Dermis microvascular lymphatic vessel endothelial cell (primary cell): ENCODE results near the gene GRB14. TPM values are rescaled to one million over a fixed set of nuclear protein-coding genes. Genes with fewer than 3 reads are reported as not detected.
A peak's percentile ranks its signal among the peaks of the same experiment; 100 is the strongest.
"Not testable (repeated sequence)": the region's sequence is repeated elsewhere in the genome, so short reads cannot be mapped to it uniquely, and the experiment has no call there.

ENCODE experiments used
- DNase-seq, 2 donors: peaks; one replicate each; pipeline versions ENCODE4 v3.0.0 to v3.0.0-alpha.2; 2010; ENCODE audit warnings: low read depth in 2 of 2
- total RNA-seq: library from RNA; depleted of rRNA; stranded (reverse); fragments of >200 nt; gene quantifications from 2 replicates; pipeline ENCODE4 v1.2.1, GENCODE V29; 2014

Gene GRB14
- total RNA-seq: 0.38 and 0.64 TPM in 2 replicates

DNA sequence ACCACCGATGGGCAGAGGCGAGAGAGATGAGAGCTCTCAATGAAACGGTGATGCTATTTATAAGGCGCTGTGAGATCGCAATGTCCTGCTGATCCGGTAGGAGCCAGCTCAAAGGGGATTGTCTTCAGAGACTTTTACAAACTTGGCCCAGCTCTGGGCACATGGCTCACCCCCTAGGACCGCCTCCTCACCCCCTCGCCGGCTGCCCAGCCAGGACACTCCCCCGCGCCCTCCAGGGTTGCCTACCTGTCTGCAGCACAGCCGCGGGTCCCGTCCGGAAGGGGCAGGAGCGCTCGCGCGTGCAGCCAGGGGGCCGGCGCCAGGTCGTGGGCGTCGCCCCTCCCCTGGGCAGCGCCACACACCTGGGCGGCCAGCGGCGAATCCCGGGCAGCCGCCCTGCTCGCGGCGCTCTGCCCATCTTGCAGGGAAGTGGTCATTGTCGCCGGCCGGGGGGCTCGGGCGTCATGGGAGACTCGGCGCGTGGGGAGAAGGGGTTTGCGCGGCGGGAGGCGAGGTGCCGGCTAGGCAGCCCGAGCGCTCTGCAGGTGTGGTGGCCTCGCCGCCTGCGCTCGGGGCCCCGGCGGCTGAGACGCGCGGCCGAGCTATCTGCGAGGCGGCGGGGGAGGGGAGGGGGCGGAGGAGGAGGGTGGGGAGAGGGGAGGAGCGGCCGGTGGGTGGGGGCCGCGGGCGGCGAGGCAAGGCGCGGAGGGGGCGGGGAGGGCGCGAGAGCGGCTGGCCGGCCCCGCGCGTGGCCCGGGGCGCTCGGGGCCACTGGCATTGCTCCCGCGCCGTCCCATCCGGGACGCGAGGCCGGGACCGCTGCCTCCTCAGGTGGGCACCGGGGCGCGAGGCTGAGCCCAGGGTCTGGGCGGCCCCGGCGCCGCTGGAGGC, at the start of gene GRB14:
TSS of gene GRB14 (minus strand) at position 610 of the 891 bp plus-strand sequence. CDS start at position 437, 173 bp downstream.
- peak in 1 of 2 donors; percentile 46 for DNase-seq

DNA sequence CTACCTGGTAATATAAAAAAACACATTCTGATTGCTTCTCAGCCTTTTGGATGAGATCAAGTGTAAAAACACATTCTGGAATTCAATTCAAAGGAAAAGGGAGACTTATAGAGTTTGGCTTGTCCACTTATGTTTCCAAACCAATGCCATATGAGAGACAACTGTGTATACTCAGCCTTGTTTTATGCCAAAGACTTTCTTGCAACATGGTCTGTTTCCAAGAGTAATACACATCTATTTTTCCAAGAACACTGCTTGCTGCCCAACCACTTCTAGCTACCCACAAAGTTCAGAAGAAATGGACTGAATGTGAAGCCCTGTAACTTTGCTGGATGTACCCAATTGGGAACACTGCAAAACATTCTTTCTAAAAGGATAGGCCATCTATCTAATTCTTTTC, 48.0 kb upstream of the GRB14 start:
- DNase-seq: no peak

DNA sequence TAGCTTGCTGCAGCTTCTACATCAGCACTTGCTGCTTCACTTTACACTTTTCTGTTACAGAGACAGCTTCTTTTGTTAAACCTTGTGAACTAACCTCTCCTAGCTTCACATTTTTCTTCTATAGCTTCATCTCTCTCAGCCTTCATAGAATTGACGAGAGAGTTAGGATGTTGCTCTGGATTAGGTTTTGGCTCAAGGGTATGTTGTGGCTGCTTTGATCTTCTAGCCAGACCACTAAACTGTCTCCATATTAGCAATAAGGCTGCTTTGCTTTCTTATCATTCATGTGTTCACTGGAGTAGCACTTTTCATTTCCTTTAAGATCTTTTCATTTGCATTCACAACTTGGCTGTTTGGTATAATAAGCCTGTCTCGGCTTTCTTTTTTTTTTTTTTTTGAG, 46.3 kb upstream of the GRB14 start:
- DNase-seq: no peak

DNA sequence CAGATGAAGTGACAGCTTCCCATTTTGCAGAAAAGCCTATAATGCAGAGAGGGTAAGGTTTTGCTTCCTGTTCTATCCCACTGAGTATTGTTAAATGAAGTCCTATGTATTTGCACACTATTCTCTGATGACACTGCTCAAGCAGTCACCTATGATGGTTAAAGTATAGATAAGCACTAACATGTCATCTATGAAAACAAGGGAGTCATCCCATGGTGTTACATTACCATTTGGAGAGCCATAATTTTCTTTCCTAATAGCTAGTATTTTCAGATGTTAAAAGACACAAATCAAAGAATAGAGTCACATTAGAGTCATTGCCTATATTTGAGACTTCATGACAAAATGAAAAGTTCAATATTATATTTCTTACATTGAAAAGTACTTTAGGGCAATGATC, 42.8 kb upstream of the GRB14 start:
- no peak for DNase-seq

DNA sequence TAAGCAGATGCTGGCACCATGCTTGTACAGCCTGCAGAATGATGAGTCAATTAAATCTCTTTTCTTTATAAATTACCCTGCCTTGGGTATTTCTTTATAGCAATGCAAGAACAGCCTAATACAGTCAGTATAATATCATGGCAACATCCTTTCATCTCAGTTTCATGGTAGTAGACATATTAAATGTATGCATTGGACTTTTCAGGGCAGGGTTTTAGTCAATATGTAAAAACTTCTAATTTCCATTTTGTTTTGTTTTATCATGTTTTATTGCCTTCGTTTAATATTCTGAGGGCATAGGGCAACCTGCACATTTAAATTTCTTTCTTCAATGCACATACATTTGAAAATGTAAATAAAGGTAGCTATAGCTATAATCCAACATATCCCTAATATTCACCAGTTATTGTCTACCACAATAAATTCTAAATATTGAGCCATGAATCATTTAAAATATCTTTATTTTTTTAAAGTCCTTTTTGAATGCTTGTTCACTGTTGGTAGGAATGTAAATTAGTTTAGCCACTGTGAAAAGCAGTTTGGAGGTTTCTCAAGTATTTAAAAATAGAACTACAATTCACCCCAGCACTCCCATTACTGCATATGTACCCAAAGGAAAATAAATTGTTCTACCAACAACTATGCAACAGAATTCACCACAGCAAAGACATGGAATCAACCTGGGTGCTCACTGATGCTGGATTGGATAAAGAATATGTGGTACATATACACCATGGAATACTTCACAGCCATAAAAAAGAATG, 41.8 kb upstream of the GRB14 start:
- DNase-seq: no peak

DNA sequence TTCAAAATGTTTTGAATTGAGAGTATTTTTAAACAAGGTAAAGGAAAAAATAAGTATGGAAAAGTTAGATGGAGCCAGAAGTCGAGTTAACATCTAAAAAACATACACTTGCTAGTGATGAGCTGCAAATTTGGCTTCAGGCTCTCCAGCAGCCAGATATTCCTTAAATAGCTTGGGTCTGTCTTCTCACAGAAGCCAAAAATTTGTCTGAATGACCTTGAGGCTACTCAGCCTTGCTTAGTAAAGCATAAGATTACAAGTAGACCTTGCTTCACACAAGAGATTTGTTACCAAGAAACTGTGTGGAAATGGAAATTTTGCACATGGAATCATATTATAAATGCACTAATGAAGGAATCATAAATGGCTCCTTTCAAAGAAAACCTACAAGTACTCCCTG, 40.8 kb upstream of the GRB14 start:
- no peak for DNase-seq

DNA sequence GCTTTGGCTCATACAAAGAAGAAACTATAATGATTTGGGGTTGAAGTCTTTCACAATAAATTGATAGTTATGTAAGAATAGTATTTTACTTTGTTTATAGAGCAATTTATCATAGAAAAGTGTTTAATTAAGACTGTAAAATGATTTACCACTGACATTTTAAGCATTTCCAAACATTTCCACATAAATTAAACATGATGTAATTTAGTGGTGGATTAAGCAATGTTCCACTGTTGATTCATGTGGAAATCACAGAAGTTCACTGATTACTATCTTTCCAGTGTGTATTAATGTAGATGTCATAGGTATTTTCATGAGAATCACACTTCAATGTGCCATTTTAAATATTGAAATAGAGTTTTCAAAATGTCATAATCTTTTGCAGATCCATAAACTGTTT, 40.1 kb upstream of the GRB14 start:
- no peak for DNase-seq

DNA sequence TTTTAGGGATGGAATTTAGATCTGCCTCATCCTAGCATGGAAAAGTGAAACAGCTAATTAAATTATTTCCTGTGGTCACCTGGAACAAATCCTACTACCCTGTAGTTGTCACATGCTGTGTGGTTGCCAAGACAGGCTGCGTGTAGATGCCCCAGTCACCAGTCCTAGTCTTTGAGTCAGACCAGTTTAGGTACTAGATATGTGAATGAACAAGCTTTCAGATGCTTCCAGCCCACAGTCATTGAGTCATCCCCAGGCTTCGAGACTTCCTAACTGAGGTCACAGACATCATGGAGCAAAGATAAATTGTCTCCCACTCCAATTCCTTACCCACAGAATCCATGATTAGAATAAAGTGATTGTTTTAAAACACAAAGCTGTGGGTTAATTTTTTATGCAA, 35.8 kb upstream of the GRB14 start:
- DNase-seq: peak in 1 of 2 donors; percentile 17

DNA sequence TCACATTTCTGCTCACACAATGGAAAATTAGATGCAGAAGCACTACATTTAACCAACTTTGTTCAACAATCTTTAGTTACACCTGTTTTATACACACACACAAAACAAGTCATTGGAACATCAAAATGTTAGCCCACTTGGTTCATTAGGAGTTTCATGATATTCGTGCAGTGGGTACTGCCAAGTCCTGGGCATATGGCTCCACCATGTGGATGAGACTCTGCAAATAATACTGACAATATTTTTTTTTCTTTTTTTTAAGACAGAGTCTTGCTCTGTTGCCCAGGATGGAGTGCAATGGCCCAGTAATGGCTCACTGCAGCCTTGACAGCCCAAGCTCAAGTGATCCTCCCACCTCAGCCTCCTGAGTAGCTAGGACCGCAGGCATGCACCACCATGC, 34.5 kb upstream of the GRB14 start:
- DNase-seq: peak in 1 of 2 donors; percentile 50

DNA sequence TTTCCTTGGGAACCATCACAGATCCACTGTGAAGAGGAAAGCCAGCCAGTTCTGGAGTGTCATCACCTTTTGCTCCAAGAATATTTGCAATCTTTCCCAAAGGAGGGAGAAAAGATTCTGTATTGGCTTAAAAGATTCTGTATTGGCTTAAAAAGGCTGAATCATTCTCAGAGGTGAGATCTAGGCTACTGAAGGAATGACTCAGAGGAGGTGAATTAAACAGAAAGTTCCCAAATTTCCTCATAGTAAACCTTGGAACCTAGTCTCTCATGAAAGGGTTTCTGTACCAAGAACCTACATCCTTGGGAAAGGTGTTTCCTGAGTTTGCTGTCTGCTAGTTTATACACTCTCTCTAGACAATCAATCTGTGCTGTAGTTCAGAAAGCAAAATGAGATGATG, 34.1 kb upstream of the GRB14 start:
- DNase-seq: no peak

DNA sequence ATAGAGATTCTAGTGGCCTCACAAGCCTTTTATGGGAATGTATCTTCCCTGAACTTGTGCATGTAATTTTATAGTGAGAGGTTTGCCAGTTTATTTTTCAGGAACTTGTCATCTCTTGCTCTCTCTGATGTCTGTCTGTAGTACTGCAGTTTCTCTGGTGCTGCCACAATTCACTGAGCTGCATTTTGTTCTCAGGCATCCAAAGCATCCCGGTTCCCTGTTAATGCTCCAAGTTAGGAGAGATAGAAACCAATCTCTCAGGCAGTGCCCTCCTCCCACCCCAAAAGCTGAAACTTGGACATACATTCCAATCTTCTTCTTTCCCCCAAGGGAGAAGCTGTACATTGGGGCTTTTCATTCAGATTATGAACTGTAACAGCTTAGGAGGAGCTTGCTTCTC, 30.1 kb upstream of the GRB14 start:
- DNase-seq: no peak

DNA sequence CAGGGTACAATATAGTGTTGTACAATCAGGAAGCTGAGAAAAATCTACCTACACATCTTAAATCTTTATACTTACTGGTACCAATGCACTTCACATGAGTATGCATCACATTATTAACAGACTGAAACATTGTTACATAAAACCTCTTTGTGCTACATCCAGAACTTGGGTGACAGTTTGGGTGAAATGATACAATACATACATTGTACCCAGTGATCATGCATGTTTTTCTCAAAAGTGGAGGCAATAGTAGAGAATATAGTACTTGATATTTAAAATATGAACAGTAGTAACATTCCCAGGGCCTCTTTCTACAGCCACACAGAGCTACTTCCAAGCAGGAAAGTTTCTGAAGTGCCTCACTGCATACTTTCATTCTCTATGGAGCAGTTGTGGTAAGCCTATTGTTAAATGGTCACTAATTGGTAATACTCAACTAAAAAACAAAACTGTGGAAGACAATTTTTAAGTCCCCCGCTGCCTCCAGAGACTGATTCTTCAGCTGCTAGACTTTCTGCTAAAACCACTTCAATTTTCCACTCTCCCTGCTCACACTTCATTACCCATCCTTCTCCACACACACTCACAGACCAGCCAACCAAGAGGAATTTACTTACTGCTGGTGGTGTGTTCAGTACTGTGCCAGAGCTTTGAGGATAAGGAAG, 22.9 kb upstream of the GRB14 start:
- no peak for DNase-seq

DNA sequence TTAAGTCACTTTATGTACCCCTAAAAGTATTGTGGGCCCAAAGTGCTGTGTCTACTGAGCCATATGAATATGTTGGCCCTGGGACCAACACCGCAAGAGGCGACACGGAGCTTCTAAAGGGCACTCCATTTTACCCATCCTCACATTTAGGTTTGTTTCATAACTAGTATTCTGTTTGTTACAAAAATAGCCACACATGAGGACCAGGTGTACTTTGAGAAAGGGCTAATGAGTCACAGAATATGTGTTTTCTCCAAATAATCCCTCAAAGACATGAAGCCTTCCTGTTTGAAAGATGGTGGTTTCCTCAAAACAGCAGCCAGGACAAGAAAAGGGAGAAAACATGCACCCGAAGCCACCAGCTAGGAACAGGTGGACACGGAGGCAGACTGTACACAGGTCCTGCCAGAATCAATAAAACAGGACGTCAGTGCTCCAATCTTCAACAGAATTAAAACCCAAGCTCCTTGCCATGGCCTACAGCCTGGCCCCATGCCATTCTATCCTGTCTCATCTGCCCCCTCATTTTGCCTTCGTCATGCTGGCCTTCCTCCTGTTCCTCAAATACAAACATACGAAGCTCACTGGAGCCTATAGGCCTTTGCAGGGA, 21.8 kb upstream of the GRB14 start:
- no peak for DNase-seq

DNA sequence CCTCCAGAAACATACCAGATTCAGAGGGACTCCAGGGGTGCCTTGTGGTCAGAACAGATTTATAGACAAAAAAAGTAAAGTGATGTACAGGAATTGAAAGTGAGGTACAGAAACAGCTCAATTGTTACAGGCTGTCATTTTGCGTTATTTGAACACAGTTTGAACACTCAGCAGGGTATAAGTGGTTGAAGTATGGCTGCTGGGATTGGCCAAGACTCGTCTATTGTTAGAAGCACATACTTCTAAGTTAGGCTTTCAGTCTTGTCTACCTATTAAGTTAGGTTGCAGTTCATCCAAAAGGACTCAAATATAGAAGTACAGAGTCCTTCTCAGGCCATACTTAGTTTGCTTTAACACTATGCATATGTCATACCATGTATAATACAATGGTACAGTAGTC, 21.0 kb upstream of the GRB14 start:
- no peak for DNase-seq

DNA sequence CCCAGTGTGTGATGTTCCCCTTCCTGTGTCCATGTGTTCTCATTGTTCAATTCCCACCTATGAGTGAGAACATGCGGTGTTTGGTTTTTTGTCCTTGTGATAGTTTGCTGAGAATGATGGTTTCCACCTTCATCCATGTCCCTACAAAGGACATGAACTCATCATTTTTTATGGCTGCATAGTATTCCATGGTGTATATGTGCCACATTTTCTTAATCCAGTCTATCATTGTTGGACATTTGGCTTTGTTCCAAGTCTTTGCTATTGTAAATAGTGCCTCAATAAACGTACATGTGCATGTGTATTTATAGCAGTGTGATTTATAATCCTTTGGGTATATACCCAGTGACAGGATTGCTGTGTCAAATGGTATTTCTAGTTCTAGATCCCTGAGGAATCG, 7.0 kb upstream of the GRB14 start:
- DNase-seq: not testable (repeated sequence)

DNA sequence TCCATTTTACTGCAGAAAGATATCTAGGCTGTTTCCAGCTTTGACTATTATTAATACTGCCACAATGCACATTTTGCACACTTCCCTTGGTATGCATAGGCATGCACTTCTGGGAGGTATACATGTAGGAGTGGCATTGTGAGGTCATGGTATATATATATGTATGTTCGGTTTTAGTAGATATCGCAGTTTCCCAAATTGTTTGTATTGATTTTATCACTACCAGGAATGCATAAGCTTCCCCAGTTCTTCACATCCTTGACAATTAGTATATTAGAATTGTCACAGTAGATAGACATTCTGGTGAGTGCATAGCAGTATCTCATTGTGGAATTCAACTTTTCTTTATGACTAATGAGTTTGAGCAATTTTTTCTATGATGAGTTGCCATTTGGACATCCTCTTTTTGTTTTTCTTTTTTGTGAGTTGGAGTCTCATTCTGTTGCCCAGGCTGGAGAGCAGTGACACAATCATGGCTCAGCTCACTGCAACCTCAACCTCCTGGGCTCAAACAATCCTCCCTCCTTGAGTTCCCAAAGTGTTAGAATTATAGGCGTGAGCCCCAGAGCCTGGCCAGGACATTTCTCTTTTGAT, 4.2 kb upstream of the GRB14 start:
- peak in 1 of 2 donors; percentile 47 for DNase-seq

DNA sequence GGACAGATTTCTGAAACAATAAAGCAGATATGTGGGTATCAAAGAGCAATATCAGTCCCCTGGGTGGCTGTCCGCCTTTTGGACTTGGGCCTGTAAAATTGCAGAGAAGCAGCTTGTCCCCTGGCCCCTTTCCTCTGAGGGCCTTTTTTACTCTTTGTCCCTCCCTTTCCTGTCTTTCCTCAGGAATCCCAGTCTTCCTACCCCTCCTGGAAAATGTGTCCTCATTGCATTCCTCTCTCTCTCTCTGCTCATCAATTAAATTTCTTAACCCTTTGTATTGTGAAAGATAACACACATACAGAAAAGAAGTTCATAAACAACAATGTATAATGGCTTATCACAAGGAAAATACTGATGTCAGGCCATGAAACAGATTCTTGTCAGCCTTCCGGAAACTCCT, 3.0 kb upstream of the GRB14 start:
- DNase-seq: no peak

DNA sequence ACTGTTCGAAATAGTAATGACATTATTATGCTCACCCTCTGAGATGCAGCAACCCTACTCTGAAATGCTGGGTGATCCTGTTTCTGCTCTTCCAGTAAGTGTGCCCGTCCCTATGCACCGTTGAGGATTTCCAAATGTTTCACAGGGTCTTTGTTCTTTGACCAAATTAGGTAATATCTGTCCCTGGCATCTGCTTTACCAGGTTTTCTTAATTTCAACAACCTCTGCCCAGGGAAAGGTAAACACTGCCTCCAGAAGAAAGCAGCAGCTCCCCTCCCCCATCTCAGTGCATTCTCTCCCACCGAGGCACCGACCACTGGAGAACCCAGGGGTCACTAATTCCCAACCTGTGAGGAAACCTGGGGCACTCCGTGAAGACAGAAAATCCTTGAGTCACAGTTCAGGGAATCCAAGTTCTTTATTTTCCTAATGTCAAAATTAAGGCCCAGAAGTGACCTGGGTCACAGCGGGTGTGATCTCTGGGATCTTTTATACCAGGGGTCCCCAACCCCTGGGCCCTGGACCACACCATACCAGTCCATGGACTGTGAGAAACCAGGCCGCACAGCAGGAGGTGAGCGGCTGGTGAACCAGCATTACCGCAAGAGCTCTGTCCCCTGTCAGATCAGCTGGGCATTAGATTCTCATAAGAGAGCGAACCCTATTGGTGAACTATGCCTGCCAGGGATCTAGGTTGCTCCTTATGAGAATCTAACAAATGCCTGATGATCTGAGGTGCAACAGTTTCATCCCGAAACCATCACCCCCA, 1.2 kb upstream of the GRB14 start:
- DNase-seq: no peak

DNA sequence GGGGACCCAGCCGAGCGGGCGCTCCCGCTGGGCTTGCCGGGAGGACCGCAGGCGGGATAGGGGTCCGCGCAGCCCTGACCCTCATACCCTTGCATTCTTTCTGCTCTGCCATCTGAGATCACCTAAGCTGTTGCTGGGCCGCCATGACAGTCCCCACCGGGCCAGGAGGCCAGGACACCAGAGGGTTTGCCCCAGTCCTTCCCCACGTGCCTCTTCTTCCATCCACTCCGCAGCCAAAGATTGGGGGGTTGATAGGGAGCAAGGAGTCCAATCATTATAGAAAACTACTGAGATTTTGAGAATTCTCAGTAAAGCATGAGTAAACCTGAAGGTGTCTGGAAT, 453 bp upstream of the GRB14 start:
- DNase-seq: no peak

DNA sequence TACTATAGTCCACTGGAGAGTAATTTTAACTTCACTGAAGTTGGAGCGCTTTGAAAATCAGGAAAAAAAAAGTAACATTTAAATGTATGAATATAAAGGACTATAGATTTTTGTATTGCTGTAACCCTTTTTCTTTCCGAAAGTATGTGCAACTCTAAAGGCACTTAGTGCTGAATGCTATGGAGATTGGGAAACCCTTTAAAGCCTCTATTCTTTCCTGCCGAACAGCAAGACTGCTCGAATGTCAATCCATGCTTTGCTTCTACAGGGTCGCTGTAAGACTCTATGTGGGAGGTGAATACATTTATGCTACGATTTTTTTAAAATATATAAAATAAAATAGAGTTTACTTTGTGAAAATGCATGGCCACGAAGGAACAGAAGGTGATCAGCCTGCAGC, 825 bp downstream of the GRB14 start:
- no peak for DNase-seq

DNA sequence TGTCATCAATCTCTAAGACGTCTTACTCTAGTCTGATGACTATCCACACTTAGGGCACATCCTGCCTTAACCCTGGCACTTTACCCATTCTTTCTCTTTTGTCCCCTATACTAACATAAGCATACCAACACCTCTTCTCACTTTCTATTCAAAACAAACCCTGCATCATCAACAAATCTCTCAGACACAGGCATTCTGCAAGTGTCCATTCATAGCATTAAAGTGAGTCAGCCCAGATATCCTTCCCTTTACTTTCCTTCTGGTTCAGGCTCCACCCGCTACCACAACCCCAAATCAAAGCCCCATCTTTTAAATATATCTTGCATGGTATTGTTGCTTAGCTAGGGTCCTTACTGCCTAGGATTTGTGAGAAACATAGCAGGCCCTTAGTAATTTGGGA, 3.8 kb downstream of the GRB14 start:
- peak in 1 of 2 donors; percentile 56 for DNase-seq
